ENCODE results near the gene PARD3. TPM values are rescaled to one million over a fixed set of nuclear protein-coding genes. Genes with fewer than 3 reads are reported as not detected.

Gene PARD3
- total RNA-seq, 1 donor from 2014 or later, result 34.1 TPM

DNA sequence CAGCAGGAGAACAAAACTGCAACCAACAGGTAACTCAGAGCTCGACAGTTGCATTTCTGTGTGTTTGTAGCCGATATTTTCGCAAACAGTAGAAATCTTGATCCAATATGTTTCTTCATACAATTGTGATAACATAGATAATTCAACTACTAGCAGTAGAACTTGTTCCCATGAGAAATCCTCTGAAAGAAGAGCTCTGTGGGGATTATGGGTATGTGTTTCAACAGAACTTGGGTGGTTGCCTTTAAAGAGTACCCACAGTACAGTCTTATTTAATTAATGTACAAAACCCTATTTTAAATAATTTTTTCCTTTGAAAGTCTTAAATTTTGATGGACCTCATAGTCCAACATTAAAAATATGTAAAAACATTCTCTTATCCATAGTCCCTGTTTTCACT lies 266.1 kb downstream of the PARD3 start:
- DNase-seq (no peak), ATAC-seq (no peak)
- Histone ChIP-seq H3K4me1 (no peaks in the 10 kb centered on the region), H3K36me3 (no peaks in the 10 kb centered on the region), H3K4me3 (no peak overlapping the region), H3K27me3 (ENCODE audit: low read depth) (no peaks in the 10 kb centered on the region), H3K27ac (no peak overlapping the region), H3K9me3 (no peaks in the 10 kb centered on the region)
- intact Hi-C loops (cut with DNase I), result no loop called here
- TF ChIP-seq CTCF (IDR thresholded peaks at IDR 0.05), result no peak

GRCh38 chr10:34548466-34548865 lies 266.6 kb downstream of the PARD3 start:
- no peaks in the 10 kb centered on the region for H3K36me3 ChIP-seq
- no peaks in the 10 kb centered on the region for H3K27me3 ChIP-seq (ENCODE audit: low read depth)
- ATAC-seq, result no peak
- DNase-seq, result no peak
- no peaks in the 10 kb centered on the region for H3K9me3 ChIP-seq
- no peak for TF ChIP-seq CTCF (IDR thresholded peaks at IDR 0.05)
- no peak overlapping the region for H3K27ac ChIP-seq
- intact Hi-C loops (cut with DNase I), result no loop called here
- H3K4me3 ChIP-seq, result no peak overlapping the region
- no peaks in the 10 kb centered on the region for H3K4me1 ChIP-seq

DNA sequence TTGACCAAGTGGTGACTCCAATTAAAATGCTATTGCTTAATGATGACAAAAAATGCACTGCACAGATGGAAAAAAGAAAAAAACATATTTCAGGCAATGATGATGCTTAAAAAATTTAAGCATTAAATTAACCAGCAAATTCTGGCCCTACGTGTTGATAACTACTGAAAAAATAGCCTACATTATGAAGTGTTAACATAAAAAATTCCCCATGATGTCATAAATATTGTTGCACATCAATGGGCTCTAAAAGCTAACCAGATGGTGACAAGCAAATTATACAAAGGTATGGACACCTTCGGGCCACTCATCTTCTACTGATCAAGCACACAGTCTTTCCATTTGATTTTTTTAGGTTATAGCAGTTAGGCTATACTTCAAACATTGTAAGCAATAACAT lies 267.4 kb downstream of the PARD3 start:
- no peaks in the 10 kb centered on the region for H3K4me1 ChIP-seq
- H3K4me3 ChIP-seq, result no peak overlapping the region
- H3K36me3 ChIP-seq, result no peaks in the 10 kb centered on the region
- ATAC-seq (no peak), DNase-seq (no peak)
- no peak overlapping the region for H3K27ac ChIP-seq
- intact Hi-C loops (cut with DNase I), result no loop called here
- no peaks in the 10 kb centered on the region for H3K9me3 ChIP-seq
- H3K27me3 ChIP-seq (ENCODE audit: low read depth), result no peaks in the 10 kb centered on the region
- TF ChIP-seq CTCF (IDR thresholded peaks at IDR 0.05), result no peak

- Histone ChIP-seq H3K36me3 (no peaks in the 10 kb centered on the region), H3K4me1 (no peaks in the 10 kb centered on the region), H3K27me3 (ENCODE audit: low read depth) (no peaks in the 10 kb centered on the region), H3K9me3 (no peaks in the 10 kb centered on the region), H3K27ac (no peak overlapping the region), H3K4me3 (no peak overlapping the region)
- DNase-seq, result no peak
- intact Hi-C loops (cut with DNase I), result no loop called here
- no peak for TF ChIP-seq CTCF (IDR thresholded peaks at IDR 0.05)
- no peak for ATAC-seq
Observed at GRCh38 chr10:34547291-34547690, 267.8 kb downstream of the PARD3 start.

- H3K27ac ChIP-seq, result no peak overlapping the region
- no peak overlapping the region for H3K4me3 ChIP-seq
- H3K36me3 ChIP-seq, result no peaks in the 10 kb centered on the region
- no peak for TF ChIP-seq CTCF (IDR thresholded peaks at IDR 0.05)
- H3K4me1 ChIP-seq, result peaks cover 10% of the 10 kb centered on the region
- DNase-seq (no peak), ATAC-seq (no peak)
- no peaks in the 10 kb centered on the region for H3K27me3 ChIP-seq (ENCODE audit: low read depth)
- no peaks in the 10 kb centered on the region for H3K9me3 ChIP-seq
- intact Hi-C loops (cut with DNase I), result no loop called here
Observed at GRCh38 chr10:34544400-34544799, 270.7 kb downstream of the PARD3 start.

GRCh38 chr10:34543716-34544115 lies 271.4 kb downstream of the PARD3 start:
- Histone ChIP-seq H3K27ac (no peak overlapping the region), H3K4me1 (peaks cover 16% of the 10 kb centered on the region), H3K9me3 (no peaks in the 10 kb centered on the region), H3K36me3 (no peaks in the 10 kb centered on the region), H3K27me3 (ENCODE audit: low read depth) (no peaks in the 10 kb centered on the region), H3K4me3 (no peak overlapping the region)
- ATAC-seq (no peak), DNase-seq (no peak)
- intact Hi-C loops (cut with DNase I), result no loop called here
- TF ChIP-seq CTCF (IDR thresholded peaks at IDR 0.05), result no peak

All from lower lobe of right lung (tissue), 2 donors.